K562 (cell line): ENCODE results near the gene GPER1.

Source experiments
- NR2C2 ChIP-seq, 2 experiments: fragments of 200-800 bp in 1 of 2; sonication (Bioruptor generic) in 1 of 2; sonication (generic) in 1 of 2; formaldehyde crosslinking in 1 of 2; IDR thresholded peaks; 2 replicates each; pipeline versions ENCODE4 v1.6.1 to v1.8.0; 2016 to 2022; ENCODE audit warnings: mild to moderate bottlenecking in 1 of 2, missing compliant biosample characterization in 1 of 2, missing genetic modification characterization in 1 of 2, missing genetic modification reagents in 1 of 2
- POLR2AphosphoS5 ChIP-seq: IDR thresholded peaks from 2 replicates; pipeline ENCODE4 v1.6.1; 2011; ENCODE audit warnings: mild to moderate bottlenecking, low read depth, low read length, moderate library complexity; ENCODE audit not compliant: control insufficient read depth, insufficient read depth
- RFX1 ChIP-seq: fragments of 450-650 bp; IDR thresholded peaks from 2 replicates; pipeline ENCODE4 v1.6.1; 2016; ENCODE audit warnings: mild to moderate bottlenecking, moderate library complexity

DNA sequence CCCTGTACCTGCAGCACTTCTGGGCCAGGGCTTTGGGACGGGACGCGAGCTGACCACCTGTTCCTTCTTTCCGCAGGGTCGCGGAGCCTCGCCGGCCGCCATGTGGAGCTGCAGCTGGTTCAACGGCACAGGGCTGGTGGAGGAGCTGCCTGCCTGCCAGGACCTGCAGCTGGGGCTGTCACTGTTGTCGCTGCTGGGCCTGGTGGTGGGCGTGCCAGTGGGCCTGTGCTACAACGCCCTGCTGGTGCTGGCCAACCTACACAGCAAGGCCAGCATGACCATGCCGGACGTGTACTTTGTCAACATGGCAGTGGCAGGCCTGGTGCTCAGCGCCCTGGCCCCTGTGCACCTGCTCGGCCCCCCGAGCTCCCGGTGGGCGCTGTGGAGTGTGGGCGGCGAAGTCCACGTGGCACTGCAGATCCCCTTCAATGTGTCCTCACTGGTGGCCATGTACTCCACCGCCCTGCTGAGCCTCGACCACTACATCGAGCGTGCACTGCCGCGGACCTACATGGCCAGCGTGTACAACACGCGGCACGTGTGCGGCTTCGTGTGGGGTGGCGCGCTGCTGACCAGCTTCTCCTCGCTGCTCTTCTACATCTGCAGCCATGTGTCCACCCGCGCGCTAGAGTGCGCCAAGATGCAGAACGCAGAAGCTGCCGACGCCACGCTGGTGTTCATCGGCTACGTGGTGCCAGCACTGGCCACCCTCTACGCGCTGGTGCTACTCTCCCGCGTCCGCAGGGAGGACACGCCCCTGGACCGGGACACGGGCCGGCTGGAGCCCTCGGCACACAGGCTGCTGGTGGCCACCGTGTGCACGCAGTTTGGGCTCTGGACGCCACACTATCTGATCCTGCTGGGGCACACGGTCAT is 30.3 kb upstream of the GPER1 start:
- TF ChIP-seq POLR2AphosphoS5 (no peak), NR2C2 (CRISPR knock-in tag; IDR thresholded peaks at IDR 0.05) (no peak), NR2C2 (tag; IDR thresholded peaks at IDR 0.05) (no peak), RFX1 (no peak)
